Kidney capillary endothelial cell (primary cell): ENCODE results near the gene PTPRN.

Experiments
- DNase-seq: peaks from one replicate; pipeline ENCODE4 v3.0.0-alpha.2; 2018; ENCODE audit warnings: low spot score

The PTPRN gene

GRCh38 chr2:219308142-219309101 is 779 bp downstream of the PTPRN start:
- peak; percentile 67 for DNase-seq

- DNase-seq = no peak
These were observed 3.2 kb downstream of the PTPRN start for GRCh38 chr2:219306047-219306446.

- DNase-seq = no peak
These were observed 5.0 kb downstream of the PTPRN start for GRCh38 chr2:219304223-219304622.

- no peak for DNase-seq
These were observed 6.7 kb downstream of the PTPRN start for GRCh38 chr2:219302412-219302968.

- DNase-seq = no peak
These were observed 9.2 kb downstream of the PTPRN start for GRCh38 chr2:219300022-219300421.

GRCh38 chr2:219299372-219299760 is 9.8 kb downstream of the PTPRN start:
- no peak for DNase-seq

- DNase-seq = peak; percentile 61
These were observed 10.3 kb downstream of the PTPRN start for GRCh38 chr2:219298759-219299371.

- no peak for DNase-seq
These were observed 11.3 kb downstream of the PTPRN start for GRCh38 chr2:219297766-219298456.

- DNase-seq = no peak
These were observed 12.4 kb downstream of the PTPRN start for GRCh38 chr2:219296631-219297391.

GRCh38 chr2:219296142-219296541 is 13.1 kb downstream of the PTPRN start:
- no peak for DNase-seq

- peak; percentile 71 for DNase-seq
These were observed 14.5 kb downstream of the PTPRN start for GRCh38 chr2:219294356-219295351.

- DNase-seq = no peak
These were observed 15.4 kb downstream of the PTPRN start for GRCh38 chr2:219293736-219294231.

GRCh38 chr2:219292616-219293015 is 16.6 kb downstream of the PTPRN start:
- no peak for DNase-seq

GRCh38 chr2:219291910-219292490 is 17.2 kb downstream of the PTPRN start:
- DNase-seq = no peak

- no peak for DNase-seq
These were observed 17.8 kb downstream of the PTPRN start for GRCh38 chr2:219291394-219291793.

- DNase-seq = no peak
These were observed 18.6 kb downstream of the PTPRN start for GRCh38 chr2:219290381-219291171.

- no peak for DNase-seq
These were observed 19.5 kb downstream of the PTPRN start for GRCh38 chr2:219289537-219290361.

GRCh38 chr2:219289195-219289536 is 20.0 kb downstream of the PTPRN start:
- DNase-seq = no peak
